Sciatic nerve (tissue), 2 donors: ENCODE measurements around the gene PLCG1. TPM values are rescaled to one million over a fixed set of nuclear protein-coding genes. Genes with fewer than 3 reads are reported as not detected.

ENCODE experiments used
- ATAC-seq: fragments of 200-7000 bp; cut with Tn5 transposase; one replicate; pipeline ENCODE4 v1.9.1; 2020; ENCODE audit warnings: mild to moderate bottlenecking, moderate library complexity
- DNase-seq: peaks from one replicate; pipeline ENCODE4 v3.0.0-alpha.2; 2020; ENCODE audit warnings: low spot score
- intact Hi-C: fragments of 100-400 bp; cut with DNase I; formaldehyde crosslinking; loops from one replicate; pipeline ENCODE4 v1.14.2; 2022
- total RNA-seq: library from RNA; stranded (reverse); fragmentation: NEBNext Ultra II Directional; extraction: Animal tissue kit (Norgen Biotek cat#: 25700); gene quantifications from one replicate; pipeline ENCODE4 v1.2.1, GENCODE V29; 2021
- donor health status: DM: no; HTN: no; CAD: no.
- donor health status: DM: no; HTN: no; CAD: no.

PLCG1 gene
- total RNA-seq, 1 donor from 2014 or later, result 148 TPM

DNA sequence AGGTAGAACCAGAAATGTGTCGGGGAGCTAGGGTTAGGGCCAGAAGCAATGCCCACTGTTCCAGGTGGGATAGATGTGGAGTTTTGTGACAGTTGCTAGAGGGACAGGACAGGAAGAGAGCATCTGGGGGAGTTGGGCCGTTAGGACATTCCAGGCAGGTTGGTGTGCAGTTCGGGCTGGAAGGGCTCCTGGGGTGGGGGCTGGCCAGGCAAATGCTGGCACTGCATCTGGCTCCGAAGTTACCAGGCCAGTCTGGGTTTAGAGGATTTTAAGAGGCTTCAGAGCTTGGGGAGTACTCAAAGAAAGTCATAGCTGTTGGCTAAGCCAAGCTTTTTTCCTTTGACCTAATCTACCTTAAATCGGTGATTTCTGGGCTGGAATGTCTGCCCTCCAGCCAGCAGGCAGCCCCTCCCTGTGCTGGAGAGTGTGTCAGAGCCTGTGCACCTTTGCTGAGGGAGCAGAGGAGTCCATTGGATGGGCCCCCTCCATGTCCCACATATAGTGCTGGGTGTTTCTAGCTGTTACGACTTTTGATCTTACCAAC lies 20.8 kb downstream of the PLCG1 start:
- intact Hi-C loops, result no loop called here
- no peak for ATAC-seq
- no peak for DNase-seq

DNA sequence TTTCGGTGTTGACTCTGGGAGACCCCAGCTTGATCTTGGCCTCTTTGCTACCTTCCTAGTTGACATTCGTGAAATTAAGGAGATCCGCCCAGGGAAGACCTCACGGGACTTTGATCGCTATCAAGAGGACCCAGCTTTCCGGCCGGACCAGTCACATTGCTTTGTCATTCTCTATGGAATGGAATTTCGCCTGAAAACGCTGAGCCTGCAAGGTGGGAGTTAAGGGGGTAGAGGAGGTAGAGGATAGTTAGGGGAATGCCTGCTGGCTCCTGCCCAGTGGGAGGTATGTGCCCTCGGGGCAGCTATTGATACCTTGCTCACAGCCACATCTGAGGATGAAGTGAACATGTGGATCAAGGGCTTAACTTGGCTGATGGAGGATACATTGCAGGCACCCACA lies 22.2 kb downstream of the PLCG1 start:
- no peak for DNase-seq
- intact Hi-C loops, result no loop called here
- ATAC-seq, result no peak

DNA sequence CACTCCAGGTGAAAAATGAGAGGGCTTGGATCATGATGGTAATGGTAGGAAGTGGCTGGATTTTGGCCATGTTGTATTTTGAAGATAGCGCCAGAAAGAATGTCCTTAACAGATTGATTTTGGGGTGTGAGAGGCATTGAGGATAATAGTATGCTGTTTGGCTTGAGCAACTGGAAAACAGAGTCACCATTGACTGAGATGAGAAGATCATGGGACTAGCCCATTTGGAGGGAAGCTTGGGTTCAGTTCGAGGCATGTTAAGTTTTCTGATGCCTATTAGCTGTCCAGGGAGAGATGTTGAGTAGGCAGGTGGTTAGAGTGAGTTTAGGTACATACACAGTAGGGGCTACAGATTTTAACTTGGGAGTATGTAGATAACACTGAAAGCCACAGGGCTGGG lies 23.3 kb downstream of the PLCG1 start:
- ATAC-seq (no peak), DNase-seq (no peak)
- intact Hi-C loops, result no loop called here

DNA sequence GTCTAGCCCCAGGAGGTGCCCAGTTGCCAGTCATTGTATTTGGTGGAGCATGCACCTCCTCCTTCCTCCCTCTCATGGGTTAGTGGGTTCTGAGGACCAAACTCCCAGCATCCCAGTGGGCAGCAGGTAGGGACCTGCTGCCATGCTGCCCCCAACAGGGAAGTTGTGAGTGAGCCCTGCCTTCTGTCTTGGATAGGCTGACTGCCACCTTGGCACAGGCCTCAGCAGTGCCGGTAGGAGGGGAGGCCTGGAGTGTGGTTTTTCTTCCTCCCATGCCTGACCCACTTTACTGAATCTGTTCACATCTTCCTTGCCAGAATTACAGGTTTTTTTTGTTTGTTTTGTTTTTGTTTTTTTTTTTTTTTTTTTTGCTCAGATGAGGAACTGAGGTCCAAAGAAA lies 24.5 kb downstream of the PLCG1 start:
- DNase-seq (no peak), ATAC-seq (no peak)
- intact Hi-C loops, result no loop called here

DNA sequence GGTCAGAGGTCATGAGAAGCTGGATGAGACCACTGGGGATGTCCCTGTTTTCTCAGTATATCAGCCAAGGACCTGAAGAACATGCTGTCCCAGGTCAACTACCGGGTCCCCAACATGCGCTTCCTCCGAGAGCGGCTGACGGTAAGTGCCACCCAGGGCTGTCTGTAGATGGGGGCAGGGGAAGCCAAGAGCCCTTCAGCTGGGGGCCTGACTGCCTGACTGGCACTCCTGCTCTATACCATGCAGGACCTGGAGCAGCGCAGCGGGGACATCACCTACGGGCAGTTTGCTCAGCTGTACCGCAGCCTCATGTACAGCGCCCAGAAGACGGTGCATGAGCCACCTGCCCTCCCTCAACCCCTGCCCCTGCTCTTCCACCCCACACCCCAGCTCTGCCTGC lies 25.1 kb downstream of the PLCG1 start:
- DNase-seq (no peak), ATAC-seq (no peak)
- intact Hi-C loops, result no loop called here

DNA sequence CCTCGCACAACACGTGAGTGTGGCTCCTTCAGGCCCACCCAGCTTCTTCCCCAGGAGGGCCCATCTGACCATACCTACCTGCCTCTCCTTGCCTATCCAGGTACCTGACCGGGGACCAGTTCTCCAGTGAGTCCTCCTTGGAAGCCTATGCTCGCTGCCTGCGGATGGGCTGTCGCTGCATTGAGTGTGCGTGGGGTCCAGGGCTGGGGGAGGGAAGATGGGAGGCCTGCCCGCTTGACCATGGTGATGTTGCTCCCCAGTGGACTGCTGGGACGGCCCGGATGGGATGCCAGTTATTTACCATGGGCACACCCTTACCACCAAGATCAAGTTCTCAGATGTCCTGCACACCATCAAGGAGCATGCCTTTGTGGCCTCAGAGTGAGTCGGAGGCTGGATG lies 26.5 kb downstream of the PLCG1 start:
- DNase-seq (no peak), ATAC-seq (no peak)
- intact Hi-C loops, result no loop called here

DNA sequence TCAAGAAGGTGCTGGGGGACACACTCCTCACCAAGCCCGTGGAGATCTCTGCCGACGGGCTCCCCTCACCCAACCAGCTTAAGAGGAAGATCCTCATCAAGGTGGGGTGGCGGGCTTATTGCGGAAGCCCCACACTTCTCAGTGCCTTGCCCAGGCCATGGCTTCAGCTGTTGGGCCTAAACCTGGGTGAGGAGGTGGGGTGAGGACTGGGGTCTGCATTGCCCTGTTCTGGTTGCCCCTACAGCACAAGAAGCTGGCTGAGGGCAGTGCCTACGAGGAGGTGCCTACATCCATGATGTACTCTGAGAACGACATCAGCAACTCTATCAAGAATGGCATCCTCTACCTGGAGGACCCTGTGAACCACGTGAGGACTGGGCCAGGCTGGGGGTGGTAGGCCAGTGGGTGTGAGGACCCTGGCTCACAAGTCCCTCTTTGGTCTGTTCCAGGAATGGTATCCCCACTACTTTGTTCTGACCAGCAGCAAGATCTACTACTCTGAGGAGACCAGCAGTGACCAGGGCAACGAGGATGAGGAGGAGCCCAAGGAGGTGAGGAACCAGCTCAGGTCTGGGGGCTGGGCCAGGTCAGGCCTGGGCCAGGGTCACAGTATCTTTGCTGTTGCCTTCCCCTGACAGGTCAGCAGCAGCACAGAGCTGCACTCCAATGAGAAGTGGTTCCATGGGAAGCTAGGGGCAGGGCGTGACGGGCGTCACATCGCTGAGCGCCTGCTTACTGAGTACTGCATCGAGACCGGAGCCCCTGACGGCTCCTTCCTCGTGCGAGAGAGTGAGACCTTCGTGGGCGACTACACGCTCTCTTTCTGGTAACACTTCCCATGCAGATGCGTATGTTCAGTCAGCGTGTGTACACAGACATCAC lies 27.9 kb downstream of the PLCG1 start:
- intact Hi-C loops, result no loop called here
- DNase-seq (no peak), ATAC-seq (no peak)

DNA sequence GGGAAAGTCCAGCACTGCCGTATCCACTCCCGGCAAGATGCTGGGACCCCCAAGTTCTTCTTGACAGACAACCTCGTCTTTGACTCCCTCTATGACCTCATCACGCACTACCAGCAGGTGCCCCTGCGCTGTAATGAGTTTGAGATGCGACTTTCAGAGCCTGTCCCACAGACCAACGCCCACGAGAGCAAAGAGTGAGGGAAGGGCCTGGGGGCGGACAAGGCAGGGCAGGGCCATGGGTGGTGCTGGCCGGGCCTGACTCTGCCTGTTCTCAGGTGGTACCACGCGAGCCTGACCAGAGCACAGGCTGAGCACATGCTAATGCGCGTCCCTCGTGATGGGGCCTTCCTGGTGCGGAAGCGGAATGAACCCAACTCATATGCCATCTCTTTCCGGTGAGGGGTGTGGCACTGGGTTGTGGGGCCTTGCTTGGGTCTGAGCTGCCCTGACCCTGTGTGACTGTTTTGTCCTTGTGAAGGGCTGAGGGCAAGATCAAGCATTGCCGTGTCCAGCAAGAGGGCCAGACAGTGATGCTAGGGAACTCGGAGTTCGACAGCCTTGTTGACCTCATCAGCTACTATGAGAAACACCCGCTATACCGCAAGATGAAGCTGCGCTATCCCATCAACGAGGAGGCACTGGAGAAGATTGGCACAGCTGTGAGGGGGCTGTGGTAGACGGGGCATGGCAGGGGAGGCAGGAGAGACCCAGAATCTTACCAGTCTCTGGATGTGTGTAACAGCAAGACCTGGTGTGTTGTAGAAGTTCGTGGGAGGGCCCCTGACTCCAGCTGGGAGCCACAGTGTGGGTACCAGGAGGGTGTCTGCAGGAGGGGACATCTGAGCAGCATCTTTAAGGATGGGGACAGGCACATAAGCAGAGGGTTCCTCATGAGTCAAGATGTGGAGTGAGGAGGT lies 29.1 kb downstream of the PLCG1 start:
- intact Hi-C loops, result no loop called here
- ATAC-seq (no peak), DNase-seq (peak; percentile 45)

DNA sequence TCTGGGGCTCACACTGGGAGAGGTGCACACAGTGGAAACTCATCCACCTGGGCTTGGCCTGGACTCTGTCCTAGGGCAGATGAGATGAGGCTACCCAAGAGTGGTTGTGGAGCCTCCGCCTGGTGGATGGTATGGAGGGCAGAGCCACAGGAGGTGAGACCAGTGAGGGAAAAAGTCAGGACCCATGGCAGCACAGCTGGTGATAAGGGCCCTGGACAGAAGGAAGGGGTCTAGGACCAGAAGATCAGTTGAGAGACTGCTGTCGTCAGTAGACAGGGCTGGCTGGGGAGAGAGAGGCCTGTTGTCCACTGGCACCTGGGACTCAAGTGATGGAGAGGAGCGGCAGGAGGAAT lies 29.8 kb downstream of the PLCG1 start:
- intact Hi-C loops, result no loop called here
- ATAC-seq (no peak), DNase-seq (no peak)

DNA sequence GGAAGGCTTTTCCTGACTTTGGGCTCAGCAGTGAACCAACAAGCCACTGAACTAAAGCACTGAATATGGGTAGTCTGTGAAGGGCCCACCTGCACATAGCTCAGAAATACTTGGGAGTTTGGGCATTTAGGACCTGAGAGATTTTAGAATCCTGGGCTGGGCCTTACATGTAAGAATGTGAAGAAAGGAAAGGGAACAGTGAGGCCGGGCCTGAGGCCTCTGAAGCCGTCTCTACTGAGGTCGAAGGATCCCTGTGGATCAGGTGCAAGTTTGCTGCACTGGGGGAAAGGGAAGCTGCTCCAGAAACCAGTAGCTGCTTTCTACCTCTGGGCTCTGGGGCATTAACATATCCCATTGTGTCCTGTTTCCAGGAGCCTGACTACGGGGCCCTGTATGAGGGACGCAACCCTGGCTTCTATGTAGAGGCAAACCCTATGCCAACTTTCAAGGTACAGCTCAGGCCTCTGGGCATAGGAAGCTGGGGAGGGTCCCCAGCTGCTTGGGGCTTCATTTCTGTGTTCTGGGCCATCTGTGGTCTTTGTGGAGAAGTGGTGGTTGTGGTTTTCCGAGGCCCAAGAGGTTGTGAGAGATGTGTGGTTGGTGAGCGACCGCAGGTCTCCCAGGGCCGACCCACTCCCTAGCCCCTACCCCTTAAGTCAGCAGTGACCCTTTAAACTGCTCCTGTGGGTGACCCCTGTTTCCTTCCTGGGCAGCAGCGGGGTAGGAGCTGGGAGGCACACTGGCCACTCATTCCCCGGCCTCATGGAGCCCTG lies 30.3 kb downstream of the PLCG1 start:
- intact Hi-C loops, result no loop called here
- ATAC-seq (no peak), DNase-seq (peak; percentile 39)

DNA sequence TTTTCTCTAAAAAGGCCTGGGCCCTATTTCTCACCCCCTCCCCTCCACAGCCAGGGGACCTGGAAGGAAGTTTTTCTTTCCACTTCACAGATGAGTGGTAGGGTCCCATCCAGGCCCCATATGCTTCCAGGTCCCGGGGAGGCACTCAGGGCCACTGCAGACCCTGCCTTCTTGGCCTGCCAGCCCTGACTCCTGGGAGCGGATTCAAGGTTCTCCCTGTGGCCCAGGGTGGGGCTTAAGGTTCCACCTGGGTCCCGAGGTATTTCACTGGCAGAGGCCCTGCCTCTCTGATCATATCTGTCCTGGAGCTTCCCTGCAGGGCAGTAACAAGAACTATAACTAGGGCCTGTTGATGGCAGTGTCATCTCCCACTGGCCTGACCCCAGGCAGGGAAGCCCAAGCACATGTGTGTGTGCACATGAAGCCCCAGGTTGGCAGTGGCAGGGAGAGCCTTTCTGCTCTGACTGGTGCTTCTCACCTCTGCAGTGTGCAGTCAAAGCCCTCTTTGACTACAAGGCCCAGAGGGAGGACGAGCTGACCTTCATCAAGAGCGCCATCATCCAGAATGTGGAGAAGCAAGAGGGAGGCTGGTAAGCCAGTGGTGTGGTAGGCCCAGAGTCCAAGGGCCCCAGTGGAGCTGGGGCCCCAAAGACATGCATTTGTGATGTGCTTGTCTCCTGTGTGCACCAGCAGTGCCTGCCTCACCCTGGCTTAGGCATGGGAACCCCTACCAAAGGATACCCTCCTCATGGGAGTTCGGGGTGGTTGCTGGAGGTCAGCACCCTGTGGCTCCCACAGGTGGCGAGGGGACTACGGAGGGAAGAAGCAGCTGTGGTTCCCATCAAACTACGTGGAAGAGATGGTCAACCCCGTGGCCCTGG lies 31.2 kb downstream of the PLCG1 start:
- intact Hi-C loops, result no loop called here
- ATAC-seq (no peak), DNase-seq (peak; percentile 14)

DNA sequence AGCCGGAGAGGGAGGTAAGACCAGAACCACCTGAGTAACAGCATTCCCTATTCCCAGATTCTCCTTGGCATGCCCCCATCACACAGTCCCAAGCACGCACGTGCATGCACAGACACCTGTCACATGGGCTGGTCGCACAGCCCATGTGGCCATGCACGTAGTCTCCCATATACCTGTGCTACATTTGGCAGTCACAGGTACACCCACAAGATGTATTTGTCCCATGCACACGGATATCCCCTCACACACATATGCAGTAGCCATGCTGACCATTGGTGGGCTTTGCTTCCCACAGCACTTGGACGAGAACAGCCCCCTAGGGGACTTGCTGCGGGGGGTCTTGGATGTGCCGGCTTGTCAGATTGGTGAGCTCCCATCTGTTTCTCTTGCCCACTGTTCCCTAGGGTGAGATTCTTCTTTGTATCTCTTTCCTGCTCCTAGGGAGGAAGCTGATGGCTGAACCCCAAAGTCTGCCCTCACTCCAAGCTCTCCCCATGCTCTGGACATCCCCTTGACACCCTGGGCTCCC lies 31.9 kb downstream of the PLCG1 start:
- intact Hi-C loops, result no loop called here
- ATAC-seq, result no peak
- peak; percentile 34 for DNase-seq

DNA sequence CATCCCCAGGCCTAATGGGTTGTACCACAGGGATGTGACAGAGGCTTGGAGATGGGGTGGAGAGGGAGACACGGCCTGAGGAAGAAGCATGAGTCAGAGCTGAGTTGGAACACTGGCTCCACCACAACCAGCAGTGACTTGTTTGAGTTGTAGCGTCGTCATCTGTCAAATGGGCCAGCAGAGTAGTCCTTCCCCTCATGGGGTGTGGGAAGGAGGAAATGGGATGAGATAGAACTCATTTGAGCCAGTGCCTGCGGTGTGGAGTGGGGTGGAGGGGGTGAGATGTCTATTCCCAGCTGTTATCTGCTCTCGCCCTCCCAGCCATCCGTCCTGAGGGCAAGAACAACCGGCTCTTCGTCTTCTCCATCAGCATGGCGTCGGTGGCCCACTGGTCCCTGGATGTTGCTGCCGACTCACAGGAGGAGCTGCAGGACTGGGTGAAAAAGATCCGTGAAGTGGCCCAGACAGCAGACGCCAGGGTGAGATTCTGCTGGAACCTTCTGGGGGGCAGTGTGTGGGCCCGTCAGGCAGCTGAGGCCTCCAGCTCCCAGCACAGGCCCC lies 32.5 kb downstream of the PLCG1 start:
- DNase-seq, result peak; percentile 45
- intact Hi-C loops, result loop anchor here (10.0 kb wide), 1 partner anchor 55 kb away; no protein-coding TSS in a partner anchor
- ATAC-seq, result no peak

DNA sequence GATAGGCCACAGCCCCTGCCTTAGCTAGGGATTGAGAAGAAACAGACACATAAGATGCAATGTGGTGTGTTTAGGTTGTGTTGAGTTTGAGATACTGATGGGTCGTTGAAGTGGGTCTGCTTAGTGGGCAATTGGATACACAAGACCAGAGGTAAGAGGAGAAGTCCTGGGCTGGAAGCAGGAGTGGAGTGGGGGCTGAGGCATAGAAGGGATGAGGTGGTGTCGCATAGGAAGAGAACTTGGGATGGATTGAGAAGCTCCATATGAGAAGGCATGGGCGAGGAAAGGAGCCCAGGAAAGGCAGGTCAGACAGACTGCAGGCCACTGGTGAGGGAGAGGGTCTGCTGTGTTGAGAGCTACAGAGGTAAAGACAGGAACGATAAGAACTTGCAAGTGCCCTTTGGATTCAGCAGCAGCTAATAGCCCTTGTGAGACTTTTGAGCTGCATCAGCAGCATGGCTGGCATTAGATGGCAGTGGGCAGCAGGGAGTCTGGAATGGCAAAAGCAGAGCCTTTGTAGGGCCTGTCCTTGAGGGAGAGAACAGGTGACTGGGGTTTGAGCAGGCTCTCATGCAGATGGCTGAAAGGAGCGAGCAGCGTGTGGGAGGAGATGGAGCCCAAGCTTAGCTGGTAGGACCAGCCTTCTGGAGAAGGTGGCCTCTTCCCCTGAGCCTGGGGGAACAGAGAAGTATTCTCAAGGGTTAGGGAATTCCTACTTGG lies 33.2 kb downstream of the PLCG1 start:
- DNase-seq, result peak; percentile 37
- intact Hi-C loops, result loop anchor here (10.0 kb wide), 1 partner anchor 54 kb away; no protein-coding TSS in a partner anchor
- no peak for ATAC-seq

DNA sequence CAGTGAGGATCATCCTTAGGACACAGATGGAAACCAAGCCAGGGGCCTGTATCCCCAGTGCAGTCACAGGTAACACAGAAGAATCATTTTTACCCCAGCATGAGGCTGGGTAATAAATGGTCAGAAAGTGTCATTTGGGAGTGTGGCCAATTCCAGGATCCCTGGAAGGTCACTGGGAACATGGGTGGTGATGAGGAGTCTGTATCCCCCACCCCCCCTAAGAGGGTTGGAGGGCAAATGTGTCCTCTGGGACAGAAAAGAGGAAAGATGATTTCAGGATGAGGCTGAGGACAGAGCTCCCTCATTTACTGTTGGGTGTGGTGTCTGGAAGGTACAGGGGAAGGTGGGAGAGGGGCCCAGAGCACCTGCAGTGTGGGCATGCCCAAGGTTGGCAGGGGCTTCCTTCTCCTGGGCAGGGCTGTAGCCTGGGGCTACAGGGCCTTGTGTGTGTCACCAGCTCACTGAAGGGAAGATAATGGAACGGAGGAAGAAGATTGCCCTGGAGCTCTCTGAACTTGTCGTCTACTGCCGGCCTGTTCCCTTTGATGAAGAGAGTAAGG lies 34.5 kb downstream of the PLCG1 start:
- intact Hi-C loops, result loop anchor here (2.0 to 10.0 kb wide), 2 partner anchors 53 to 169 kb away; partner anchors contain the start of gene LPIN3
- ATAC-seq, result no peak
- no peak for DNase-seq

DNA sequence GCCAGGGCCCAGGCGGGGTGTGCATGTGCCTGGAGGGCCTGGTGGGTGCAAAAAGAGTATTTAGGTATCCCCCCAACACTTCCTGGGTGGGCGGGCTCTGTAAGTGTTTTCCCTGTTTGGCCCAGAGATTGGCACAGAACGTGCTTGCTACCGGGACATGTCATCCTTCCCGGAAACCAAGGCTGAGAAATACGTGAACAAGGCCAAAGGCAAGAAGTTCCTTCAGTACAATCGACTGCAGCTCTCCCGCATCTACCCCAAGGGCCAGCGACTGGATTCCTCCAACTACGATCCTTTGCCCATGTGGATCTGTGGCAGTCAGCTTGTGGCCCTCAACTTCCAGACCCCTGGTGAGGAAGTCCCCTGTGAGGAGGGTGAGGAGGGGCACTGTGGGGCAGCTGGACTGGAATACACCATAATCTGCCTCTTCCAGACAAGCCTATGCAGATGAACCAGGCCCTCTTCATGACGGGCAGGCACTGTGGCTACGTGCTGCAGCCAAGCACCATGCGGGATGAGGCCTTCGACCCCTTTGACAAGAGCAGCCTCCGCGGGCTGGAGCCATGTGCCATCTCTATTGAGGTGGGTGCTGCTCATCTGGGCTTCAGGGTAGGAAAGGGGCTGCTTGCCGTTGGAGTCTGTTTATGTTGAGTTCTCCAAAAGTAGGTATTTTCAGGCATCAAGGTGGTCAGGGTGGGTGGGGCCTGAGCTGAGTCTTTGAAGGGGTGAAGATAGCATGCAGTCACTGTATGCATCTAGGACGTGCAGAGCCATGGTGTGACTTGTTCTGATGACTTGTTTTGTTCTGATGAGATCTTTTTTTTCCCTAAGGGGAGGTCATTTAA lies 35.2 kb downstream of the PLCG1 start:
- ATAC-seq (peak; percentile 51), DNase-seq (peak; percentile 56)
- intact Hi-C loops, result loop anchor here (2.0 to 10.0 kb wide), 2 partner anchors 52 to 168 kb away; partner anchors contain the start of gene LPIN3
